Muscle layer of duodenum (tissue), 2 donors: ENCODE data around the gene FBLN5.

Source experiments
- H3K27ac ChIP-seq: one replicate; pipeline ENCODE4 v1.7.0; 2013; ENCODE audit warnings: mild to moderate bottlenecking, low read length
- H3K27me3 ChIP-seq: one replicate; pipeline ENCODE4 v1.7.0; 2013; ENCODE audit warnings: low read depth, mild to moderate bottlenecking, control low read depth, low read length
- H3K36me3 ChIP-seq, 2 donors: one replicate each; pipeline ENCODE4 v1.7.0; 2013; ENCODE audit warnings: low read length in 2 of 2, control low read depth in 1 of 2, mild to moderate bottlenecking in 1 of 2; ENCODE audit not compliant: insufficient read depth in 2 of 2, control insufficient read depth in 1 of 2
- H3K4me1 ChIP-seq, 2 donors: one replicate each; pipeline ENCODE4 v1.7.0; 2013; ENCODE audit warnings: low read length in 2 of 2, mild to moderate bottlenecking in 2 of 2, control low read depth in 1 of 2, moderate library complexity in 1 of 2; ENCODE audit not compliant: insufficient read depth in 2 of 2, control insufficient read depth in 1 of 2
- H3K4me3 ChIP-seq, 2 donors: one replicate each; pipeline ENCODE4 v1.7.0; 2013; ENCODE audit warnings: low read length in 2 of 2, low read depth in 1 of 2, mild to moderate bottlenecking in 1 of 2
- H3K9me3 ChIP-seq, 2 donors: one replicate each; pipeline ENCODE4 v1.7.0; 2013; ENCODE audit warnings: low read length in 2 of 2, control low read depth in 1 of 2, mild to moderate bottlenecking in 1 of 2; ENCODE audit not compliant: control insufficient read depth in 1 of 2
- donor health status: healthy.

FBLN5 gene

DNA sequence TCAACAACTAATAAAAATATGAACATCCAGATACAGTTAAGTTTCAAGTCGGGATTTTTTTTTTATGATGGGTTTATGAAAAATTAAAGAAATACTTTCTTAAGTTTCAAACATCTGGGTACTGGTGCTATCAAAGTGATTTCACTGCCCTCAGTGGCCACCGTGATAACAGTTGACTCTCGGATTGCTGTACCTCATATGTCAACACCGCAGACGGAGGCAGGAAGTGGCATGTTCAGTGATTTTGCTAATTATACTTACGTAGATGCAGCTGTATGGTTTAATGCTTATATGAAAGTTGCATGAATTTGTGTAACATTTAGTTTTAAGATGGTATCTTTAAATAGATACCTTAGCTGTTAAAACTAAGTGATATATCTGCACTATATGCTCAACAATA lies 20.8 kb upstream of the FBLN5 start:
- H3K4me3 ChIP-seq = no peak overlapping the region
- no peaks in the 10 kb centered on the region for H3K27me3 ChIP-seq
- no peak overlapping the region for H3K27ac ChIP-seq
- no peaks in the 10 kb centered on the region for H3K4me1 ChIP-seq
- peaks cover 19 to 31% of the 10 kb centered on the region in 2 donors for H3K36me3 ChIP-seq
- H3K9me3 ChIP-seq = no peaks in the 10 kb centered on the region

DNA sequence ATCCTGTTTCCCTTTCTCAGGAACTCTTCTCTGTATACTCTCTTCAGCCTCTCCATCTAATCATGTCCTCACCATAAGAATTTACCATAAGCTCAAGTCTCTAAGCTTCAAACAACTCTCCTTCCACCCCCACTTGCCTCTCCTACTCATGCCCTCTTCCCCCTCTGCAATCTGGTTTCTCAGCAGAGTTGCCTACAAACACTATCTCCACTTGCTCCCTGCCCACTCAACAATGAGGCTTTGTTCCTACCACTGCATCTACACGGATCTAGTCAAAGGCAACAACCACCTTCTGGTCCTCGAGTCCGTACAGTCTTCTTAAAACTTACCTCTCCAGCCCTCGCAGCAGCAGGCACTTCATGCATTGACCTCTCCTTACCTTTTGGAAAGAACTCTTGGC lies 17.2 kb upstream of the FBLN5 start:
- H3K27ac ChIP-seq = no peak overlapping the region
- H3K4me3 ChIP-seq = no peak overlapping the region
- H3K9me3 ChIP-seq = no peaks in the 10 kb centered on the region
- peaks cover 13 to 16% of the 10 kb centered on the region in 2 donors for H3K36me3 ChIP-seq
- H3K4me1 ChIP-seq = no peaks in the 10 kb centered on the region
- H3K27me3 ChIP-seq = no peaks in the 10 kb centered on the region

DNA sequence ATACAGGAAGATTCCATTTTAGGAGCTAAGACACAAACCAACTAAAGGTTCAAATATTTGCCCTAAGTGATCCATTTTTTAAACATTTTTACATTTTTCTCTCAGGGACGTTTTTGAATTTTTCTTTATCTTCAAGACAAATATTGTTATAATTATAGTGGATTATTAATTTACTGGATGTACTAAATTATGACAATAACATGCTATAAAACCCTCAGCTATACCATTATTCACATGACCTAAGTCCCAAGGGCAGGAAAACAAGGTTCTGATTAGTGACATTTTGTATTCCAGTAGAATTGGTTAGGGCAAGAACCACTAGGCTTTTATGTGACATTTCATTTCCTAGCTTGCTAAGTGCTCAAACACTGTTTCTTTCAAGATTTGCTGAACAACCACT lies 16.5 kb upstream of the FBLN5 start:
- H3K27me3 ChIP-seq = no peaks in the 10 kb centered on the region
- H3K36me3 ChIP-seq = peaks cover 6 to 9% of the 10 kb centered on the region in 2 donors
- H3K9me3 ChIP-seq = no peaks in the 10 kb centered on the region
- H3K4me3 ChIP-seq = no peak overlapping the region
- H3K27ac ChIP-seq = peak overlapping the region; percentile 1
- H3K4me1 ChIP-seq = no peaks in the 10 kb centered on the region

DNA sequence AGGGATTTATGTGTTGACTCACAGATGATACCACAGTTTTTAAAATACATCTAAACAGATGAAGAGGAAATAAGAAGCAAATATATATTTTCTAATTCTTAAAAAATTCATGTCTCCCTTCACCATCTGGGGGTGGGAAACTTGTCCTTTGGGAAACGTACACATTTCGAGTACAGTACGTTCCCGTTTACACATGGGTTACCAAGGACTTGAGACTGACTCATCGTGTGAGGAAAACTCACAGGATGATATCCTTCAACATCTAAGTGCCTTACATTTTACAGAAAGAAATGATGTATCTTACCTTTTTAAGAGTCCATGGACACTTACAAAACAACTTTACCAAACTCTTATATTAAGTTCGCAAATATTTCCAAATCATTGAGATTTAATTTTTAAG lies 16.0 kb upstream of the FBLN5 start:
- Histone ChIP-seq H3K4me1 (no peaks in the 10 kb centered on the region), H3K27me3 (no peaks in the 10 kb centered on the region), H3K4me3 (no peak overlapping the region), H3K27ac (peak overlapping the region; percentile 1), H3K36me3 (peaks cover 4% of the 10 kb centered on the region in 2 donors), H3K9me3 (no peaks in the 10 kb centered on the region)

DNA sequence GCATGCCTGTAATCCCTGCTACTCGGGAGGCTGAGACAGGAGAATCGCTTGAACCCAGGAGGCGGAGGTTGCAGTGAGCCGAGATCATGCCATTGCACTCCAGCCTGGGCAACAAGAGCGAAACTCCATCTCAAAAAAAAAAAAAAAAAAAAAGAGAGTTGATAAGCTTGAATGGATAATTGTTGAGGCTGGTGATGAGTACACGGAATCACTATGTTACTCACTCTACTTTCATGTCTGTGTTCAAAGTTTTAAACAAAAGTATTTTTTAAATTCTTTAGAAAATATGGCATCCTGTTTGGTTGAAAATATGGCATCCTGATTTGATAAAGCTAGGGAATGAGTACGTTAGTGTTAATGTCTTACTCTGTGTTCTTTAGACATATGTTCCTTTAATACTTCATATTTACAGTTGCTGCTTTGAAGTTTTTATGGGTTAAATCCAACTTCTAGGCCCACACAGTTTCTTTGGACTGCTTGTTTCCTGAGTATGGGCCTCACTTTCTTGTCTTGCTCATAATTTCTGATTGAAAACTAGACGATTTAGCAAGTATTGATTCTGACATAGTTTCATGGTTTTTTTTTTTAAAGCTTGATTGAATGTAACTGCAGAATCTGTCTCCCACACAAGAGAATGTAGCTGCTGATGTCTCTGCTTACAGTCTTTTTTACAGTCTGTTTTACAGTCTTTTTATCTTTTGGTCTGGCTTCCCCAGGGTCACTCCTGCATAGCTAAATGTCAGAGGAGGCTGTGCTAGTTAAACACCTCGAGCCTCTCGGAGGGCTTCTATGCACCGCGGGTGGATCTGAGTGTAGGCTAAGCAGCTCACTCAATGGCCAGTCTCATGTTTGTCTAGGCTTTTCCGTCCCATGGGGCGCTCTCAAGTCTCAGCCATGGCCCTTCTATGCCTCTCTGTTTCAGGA lies 14.1 kb upstream of the FBLN5 start:
- no peak overlapping the region for H3K27ac ChIP-seq
- H3K4me1 ChIP-seq = no peaks in the 10 kb centered on the region
- no peaks in the 10 kb centered on the region for H3K27me3 ChIP-seq
- H3K36me3 ChIP-seq = no peaks in the 10 kb centered on the region
- no peak overlapping the region for H3K4me3 ChIP-seq
- no peaks in the 10 kb centered on the region for H3K9me3 ChIP-seq

DNA sequence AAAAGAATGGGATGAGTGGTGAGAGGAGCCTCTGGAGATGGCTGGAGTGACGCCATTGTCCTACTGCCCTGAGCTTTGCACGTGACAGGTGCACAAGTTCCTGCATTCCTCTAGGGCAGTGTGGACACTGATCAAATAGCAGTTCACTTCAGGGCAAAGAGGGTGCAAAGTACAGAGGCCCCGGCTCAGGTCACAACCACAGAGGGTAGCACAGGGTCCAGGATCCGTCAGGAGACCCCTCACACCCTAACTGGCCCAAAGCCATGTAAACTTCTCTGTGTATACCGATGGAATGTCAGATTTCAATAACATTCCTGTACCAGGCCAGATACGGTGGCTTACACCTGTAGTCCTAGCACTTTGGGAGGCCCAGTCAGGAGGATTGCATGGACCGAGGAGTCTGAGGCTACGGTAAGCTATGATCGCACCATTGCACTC lies 10.4 kb upstream of the FBLN5 start:
- Histone ChIP-seq H3K27me3 (no peaks in the 10 kb centered on the region), H3K36me3 (no peaks in the 10 kb centered on the region), H3K4me3 (no peak overlapping the region), H3K4me1 (no peaks in the 10 kb centered on the region), H3K9me3 (no peaks in the 10 kb centered on the region), H3K27ac (no peak overlapping the region)

DNA sequence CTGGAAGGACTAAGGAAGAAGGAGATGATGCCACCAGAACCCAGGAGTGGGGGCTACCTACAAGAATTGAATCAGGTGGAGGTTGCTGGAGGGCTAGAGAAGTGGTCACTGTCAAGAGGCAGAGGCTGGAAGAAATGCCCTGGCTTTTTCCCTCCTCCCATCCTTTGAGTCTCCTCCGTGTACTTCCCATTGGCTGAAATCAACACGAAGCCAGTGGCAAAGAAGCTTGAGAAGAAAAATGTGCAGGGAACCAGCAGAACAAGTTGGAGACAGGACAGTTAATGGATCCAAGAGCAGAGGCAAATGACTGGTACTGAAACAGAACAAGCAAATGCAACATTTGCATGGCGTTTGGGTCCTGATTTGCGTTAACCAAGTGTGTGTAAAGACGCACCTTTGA lies 9.1 kb upstream of the FBLN5 start:
- Histone ChIP-seq H3K4me1 (no peaks in the 10 kb centered on the region), H3K27me3 (no peaks in the 10 kb centered on the region), H3K36me3 (no peaks in the 10 kb centered on the region), H3K27ac (no peak overlapping the region), H3K4me3 (no peak overlapping the region), H3K9me3 (no peaks in the 10 kb centered on the region)

DNA sequence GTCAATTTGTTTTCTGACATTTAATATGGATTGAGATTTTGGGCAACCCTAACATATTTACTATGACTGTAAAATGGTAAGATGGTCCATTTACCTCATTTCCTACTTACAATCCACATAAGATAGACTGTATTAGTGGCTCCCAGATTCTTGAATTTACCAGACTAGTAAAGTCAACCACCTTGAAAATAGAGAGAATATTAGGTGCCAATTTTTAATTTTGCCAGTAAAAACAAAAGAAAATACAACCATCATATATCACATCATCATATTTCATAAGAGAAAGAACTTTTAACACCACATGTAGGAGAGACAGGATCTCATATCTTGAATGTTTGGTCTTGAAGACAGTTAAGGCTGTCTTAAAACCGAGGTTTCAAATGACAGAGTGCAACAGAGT lies 7.7 kb upstream of the FBLN5 start:
- Histone ChIP-seq H3K4me3 (no peak overlapping the region), H3K27me3 (no peaks in the 10 kb centered on the region), H3K27ac (no peak overlapping the region), H3K36me3 (no peaks in the 10 kb centered on the region), H3K4me1 (no peaks in the 10 kb centered on the region), H3K9me3 (no peaks in the 10 kb centered on the region)

DNA sequence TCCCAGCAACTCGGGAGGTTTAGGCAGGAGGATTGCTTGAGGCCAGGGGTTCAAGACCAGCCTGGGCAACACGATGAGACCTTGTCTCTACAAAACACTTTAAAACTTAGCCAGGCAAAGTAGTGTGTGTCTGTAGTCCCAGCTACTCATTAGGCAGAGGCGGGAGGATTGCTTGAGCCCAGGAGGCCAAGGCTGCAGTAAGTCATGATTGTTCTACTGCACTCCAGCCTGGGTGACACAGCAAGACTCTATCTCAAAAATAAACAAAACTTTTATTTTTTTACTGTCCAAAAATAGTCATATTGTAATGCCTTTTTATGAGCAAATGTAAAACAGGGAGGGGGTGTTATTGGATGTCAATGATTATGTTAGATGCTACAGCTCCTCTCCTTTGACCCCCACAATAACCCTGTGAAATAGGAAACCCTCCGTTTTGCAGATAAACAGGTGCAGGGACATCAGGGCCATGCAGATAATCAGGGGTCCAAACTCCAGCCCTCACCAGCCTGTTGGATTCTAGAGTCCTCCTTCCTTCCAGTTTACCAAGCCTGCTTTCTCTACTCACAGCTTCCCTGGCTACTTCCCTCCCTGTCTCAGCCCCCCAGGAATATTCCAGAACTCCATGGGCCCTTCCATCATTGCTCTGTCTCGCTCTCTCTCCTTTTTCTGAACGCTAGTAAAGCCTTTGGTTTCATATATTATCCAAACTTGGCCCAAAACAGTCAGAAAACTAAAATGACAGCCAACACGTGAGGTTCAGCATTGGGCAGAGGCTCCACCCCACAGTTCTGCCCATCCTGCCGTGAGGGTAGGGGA lies 5.9 kb upstream of the FBLN5 start:
- Histone ChIP-seq H3K9me3 (no peaks in the 10 kb centered on the region), H3K27ac (no peak overlapping the region), H3K4me1 (no peaks in the 10 kb centered on the region), H3K27me3 (no peaks in the 10 kb centered on the region), H3K36me3 (no peaks in the 10 kb centered on the region), H3K4me3 (no peak overlapping the region)

DNA sequence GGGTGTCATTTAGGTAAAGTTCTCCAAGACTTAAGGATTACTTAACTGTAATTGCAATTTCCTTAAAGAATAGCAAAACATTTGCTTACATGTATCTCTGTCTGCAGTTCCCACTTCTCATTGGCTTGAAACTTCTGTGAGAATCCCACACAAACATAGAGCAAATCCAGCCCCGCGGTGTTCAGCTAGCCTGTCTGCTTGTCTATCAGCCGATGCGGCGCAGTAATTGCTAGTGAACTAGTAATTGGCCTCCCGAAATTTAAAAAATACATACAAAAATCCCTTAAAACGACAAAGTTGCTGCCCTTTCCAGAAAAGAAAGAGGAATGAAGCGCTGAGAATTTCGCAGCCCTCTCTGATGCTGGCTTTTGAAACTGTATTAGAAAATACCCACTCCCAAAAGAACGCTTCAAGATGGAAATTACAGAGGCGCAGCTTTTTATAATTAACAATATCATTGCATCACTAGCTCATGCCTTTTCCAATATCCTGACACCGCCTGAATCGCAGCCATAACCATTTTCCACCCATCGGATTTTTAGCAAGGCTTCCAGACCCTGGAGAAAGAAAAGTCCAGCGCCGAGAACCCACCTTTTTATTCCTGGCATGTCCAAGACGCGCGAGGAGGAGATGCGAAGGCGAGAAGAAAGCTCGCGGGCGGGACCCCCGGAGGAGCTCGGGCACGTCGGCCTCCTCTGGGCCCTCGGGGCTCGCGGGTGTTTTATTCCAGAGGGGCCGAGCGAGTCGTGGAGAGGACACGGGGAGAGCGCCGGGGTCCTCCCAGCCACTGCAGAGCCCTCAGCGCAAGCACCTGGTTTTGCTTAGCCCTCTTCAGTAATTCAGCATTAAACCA lies 646 bp downstream of the FBLN5 start:
- H3K9me3 ChIP-seq = no peaks in the 10 kb centered on the region
- peak overlapping the region; percentile 74 to 79 for H3K4me3 ChIP-seq
- peaks cover 7% of the 10 kb centered on the region for H3K27me3 ChIP-seq
- H3K27ac ChIP-seq = peak overlapping the region; percentile 34
- peaks cover 4 to 5% of the 10 kb centered on the region in 2 donors for H3K4me1 ChIP-seq
- no peaks in the 10 kb centered on the region for H3K36me3 ChIP-seq
